GM19468 (cell line): ENCODE measurements around the gene CYTH4.

ENCODE experiments used
- ATAC-seq: cut with Tn5 transposase; IDR thresholded peaks from one replicate; pipeline ENCODE4 v1.9.1; 2021; ENCODE audit warnings: mild to moderate bottlenecking, moderate library complexity, moderate number of reproducible peaks; ENCODE audit not compliant: unreplicated experiment; ENCODE audit errors: extremely low read depth

The CYTH4 gene

DNA sequence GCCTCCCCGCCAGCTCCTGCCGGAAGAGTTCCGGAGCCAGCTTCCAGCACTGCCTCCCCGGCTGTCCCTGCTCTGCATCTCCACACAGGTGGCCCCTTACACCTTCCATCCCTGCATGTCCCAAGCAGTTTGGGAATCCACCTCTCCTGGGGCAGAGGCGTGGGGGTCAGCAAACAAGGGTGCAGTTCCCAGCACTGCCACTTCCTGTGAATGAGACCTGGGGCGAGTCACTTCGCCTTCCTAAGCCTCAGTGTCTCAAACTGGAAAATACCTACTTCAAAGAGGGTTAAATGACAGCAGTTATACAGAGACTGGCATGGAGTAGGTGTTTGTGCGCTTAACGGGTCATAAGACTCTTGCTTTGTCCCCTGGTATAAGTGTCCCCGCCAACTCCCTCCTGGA, 5.2 kb downstream of the CYTH4 start:
- ATAC-seq, result no peak

DNA sequence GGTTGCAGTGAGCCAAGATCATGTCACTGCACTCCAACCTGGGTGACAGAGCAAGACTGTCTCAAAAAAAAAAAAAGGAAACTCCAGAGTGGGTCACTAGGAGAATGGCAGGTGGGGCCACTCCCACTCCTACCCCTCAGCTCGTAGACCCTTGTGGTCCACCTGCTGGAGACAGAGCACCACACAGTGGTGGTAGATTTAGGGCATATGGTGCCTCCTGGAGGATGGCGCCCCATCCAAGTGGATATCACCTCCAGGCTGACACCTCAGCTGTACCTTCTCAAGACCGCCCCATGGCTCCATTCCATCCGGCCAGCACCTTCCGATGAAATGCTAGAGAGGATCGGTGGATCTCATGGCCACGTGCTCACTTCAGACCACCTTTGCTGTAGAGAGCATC, 6.2 kb downstream of the CYTH4 start:
- no peak for ATAC-seq

GRCh38 chr22:37289156-37289735, 6.9 kb downstream of the CYTH4 start:
- no peak for ATAC-seq

DNA sequence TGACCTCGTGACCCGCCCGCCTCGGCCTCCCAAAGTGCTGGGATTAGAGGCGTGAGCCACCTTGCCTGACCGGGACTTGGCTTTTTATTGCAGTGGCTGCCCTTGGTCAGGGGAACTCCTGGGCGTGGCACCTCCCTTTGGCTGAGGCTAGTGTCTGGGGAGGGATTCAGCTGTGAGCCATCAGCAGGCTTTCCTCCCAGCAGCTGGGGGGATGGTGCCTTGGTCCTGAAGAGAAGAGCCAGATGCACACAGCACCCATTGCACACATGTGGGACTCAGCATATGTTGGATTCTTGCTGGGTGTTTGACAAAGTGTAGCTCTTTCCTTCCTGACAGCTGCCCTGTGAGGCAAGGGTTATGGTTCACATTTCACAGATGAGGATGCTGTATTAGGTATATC, 8.4 kb downstream of the CYTH4 start:
- ATAC-seq, result no peak

DNA sequence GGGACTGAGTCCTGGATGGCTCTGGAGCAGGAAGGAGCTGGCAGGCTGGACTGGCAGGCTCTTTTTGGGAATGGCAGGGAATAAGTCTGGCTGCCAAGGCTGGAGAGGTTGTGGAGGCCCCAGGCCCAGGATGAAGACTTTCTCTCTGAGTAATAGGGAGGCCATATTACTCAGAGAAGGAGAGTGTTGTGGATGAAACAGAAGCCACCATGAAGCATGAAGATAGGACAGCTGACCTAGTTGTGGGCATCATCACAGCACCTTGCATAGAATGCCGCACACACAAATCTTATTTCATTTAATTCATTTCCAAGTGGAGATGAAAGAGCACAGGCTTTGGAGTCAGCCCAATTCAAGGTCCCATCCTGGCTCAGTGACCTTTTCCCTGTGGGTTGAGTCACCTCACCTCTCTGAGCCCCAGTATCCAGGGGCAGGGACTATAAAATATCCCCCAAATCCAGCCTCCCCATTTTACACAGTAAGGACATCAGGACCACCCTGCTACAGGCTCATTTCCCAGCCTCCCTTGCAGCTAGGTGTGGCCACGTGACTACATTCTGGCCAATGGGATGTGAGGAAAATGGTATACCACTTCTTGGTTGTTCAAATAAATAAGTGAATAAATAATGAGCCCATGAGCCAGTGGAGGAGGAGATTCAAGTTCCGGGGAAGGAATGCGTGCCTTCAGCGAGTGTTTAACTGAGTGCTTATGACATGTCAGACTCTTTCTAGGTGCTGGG, 9.4 kb downstream of the CYTH4 start:
- ATAC-seq, result no peak

GRCh38 chr22:37292641-37293040, 10.3 kb downstream of the CYTH4 start:
- no peak for ATAC-seq

DNA sequence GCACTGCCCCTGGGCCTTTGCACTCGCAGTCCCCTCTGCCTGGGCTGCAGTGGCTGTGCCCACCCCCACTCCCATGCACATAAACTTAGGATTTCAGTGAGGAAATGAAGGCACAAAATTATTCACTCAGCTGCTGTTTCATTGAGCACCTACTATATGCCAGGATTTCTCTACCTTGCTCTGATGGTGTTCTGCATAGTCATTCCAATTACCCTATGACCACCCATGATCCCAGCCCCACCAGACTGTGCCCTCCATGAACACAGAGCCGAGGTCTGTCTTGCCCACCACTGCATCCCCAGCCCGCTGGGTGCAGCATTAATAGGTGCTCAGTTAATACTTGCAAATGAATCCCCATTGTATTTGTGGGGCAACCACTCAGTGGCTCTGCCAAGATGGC, 10.9 kb downstream of the CYTH4 start:
- ATAC-seq, result no peak

DNA sequence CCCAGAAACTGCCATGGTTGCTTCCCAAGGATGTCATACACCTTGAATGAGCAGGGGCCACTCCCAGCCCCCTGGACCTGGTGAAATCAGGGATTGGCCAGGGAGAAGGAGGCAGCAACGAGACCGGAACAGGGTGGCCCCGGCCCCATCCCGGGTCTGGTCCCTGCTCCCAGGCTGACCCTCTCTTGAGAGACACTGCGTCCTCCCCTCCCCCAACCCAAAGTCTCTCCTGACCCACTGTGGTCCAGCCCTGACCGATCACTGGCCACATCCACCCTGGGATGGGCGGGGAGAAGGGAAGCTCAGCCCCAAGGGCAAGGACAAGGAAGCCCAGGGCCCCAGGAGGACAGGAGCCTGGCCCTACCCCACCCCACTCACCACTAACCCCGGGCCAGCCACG, 12.4 kb downstream of the CYTH4 start:
- ATAC-seq, result no peak

DNA sequence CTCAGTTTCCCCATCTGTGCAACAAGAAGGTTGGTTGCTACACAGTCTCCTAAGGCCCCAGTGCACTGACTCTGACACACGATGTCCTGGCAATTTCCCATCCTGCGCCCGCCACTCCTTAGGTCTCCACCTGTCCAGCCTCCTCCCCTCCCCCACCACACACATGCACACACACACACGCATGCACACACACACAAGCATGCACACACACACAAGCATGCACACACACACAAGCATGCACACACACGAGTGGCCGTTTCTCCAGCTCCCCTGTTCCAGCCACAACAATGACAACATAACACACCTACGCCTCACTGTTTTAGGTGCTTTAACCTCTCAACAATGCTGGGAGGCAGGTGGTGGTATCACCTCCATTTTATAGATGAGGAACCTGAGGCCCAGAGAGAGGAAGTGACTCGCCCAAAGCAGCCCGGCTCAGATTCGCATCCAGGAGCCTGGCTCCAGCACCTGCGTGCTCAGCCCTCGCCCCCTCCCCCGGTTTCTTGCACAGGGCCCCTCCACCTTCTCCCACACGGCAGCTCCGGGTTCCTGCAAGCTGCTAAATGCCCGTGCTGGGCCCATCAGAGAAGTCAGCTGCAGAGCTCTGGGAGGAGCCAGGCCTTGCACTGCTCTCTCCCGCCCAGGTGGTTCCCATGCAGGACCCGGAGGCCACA, 13.0 kb downstream of the CYTH4 start:
- no peak for ATAC-seq

DNA sequence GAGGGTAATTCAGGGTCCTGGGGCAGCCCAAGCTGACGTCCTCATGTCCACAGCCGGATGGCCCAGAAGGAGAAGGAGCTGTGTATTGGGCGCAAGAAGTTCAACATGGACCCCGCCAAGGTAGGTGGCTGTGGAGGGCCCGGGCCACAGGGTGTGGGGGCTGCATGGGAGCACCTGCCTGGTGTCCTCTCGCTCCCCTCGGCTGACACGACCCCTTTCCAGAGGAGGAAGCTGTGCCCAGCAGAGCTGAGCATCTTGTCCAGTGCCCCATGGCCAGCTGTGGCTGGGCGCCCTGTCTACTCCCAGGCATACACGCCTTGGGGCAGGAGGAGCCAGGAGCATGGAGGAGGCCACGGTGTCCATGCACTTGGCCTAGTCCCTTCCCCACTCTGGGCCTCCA, 13.6 kb downstream of the CYTH4 start:
- no peak for ATAC-seq

- no peak for ATAC-seq
Measured at GRCh38 chr22:37298748-37299495, 16.6 kb downstream of the CYTH4 start.

DNA sequence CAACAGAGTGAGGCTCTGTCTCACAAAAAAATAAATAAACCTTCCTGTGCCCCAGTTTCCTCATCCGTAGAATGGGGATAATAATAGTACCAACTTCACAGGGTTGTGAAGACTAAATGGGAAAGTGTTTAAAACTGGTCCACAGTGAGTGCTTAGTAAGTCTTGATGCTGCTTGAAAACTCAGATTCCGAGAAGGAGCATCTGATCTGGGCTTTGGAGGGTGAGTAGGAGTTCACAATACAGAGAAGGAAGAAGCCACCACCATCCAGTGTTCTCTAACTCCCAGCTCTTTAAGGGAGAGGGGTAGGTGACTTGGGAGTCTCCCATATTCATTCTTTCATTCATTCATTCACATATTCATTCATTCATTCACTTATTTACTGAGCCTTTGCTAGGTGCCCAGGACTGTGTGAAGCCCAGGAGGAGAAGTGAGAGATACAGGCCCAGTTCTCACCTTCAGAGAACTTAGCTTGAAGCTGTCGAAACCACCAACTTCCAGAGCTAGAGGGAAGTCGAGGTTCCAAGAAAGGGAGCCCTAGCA, 17.7 kb downstream of the CYTH4 start:
- no peak for ATAC-seq

GRCh38 chr22:37300551-37301017, 18.3 kb downstream of the CYTH4 start:
- ATAC-seq, result no peak

DNA sequence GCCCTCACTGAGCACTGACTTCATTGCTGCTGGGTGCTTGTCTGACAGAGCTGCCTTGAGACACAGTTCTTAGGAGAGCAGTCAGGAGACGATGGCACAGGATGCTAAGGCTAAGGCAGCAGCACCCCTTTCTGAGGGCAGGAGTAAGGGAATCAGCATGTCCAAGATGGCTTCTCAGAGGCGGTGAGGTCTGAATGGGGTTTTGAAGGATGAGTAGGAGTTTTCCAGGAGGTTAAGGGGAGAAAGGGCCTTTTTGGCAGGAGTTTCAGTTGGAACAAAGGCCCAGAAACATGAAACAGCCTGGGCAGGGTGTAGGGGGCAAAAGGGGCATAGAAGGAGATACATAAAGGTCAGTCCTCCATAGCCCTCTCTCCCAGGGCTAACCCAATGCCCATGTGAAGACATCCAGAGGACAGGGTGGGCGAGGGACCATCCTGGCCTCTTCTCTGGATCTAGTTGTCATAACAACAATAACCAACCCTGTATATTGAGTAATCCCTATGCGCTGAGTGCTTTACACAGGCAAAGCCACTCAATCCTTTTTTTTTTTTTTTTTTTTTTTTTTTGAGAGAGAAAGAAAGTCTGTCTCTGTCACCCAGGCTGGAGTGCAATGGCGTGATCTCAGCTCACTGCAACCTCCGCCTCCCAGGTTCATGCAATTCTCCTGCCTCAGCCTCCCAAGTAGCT, 19.0 kb downstream of the CYTH4 start:
- no peak for ATAC-seq

DNA sequence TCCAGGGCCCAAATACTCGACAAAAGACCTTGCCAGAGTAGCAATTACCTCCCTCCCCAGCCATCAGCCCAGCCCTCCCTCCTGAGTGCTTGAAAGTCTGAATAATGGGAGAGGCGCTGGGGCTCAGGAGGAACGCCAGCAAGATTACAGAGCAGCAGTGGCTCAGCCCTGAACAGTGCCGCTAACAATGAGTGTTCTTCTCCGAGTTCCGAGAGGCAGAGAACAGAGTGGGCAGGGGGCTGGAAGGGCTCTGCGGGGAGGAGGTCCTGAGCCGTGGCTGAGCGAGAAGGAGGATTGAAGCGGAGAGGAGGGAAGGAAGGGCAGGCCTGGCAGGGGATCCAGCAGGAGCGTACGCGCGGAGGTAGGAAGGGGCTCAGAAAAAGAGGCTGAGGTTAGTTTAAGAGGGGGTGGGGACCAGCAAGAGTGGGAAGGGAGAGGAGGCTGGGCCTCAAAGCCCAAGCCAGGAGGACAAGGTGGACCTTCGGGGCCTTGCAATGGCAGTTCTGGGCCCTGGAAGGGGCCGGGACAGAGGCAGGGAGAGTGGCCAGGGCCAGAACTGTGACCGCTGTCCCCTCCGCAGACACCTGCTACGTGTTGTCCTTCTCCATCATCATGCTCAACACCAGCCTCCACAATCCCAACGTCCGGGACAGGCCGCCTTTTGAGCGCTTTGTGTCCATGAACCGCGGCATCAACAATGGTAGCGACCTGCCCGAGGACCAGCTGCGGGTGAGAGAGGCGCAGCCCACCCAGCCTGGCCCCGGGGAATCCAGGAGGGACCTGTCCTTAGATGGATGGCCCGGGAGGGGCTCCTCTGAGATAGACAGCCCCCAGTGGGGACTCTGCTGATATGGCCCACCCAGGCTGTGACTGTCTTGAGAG, 20.6 kb downstream of the CYTH4 start:
- no peak for ATAC-seq

- no peak for ATAC-seq
Measured at GRCh38 chr22:37303821-37304274, 21.5 kb downstream of the CYTH4 start.

DNA sequence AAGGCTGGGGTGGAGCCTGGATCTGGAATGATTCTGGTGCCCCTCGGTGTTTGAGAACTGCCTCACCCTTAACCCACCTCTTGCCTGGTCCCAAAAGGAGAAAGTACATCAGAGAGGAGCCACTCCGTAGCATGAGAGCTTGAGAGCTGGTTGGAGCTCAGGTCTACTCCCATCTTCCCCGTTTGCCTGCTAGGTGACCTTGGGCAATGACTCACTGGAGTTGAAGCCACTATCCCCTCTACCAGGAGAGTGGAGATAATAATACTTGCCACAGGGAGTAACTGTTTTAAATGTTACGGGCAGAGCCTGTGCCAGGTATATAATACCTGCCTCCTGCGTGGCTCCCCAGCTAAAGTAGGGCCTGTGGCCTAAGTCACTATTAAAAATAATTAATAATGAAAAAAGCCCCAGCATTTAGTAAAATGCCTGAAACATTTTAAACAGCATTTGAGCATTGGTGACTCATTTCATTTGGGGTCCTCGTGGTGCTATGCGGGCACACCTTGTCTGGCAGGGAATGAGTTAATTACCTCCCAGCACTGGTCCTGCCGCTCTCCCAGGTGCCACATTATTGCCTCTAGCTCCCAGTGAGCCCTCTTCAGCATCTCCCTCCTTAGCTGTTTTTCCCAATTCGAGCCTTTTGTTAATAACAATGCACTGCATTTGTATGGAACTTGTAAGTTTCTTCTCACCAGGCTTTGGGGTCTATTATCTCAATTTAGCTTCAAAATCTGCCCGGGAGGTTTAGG, 22.5 kb downstream of the CYTH4 start:
- ATAC-seq, result no peak

- no peak for ATAC-seq
Measured at GRCh38 chr22:37305887-37306286, 23.6 kb downstream of the CYTH4 start.
